Activated CD4-positive, alpha-beta memory T cell treated with anti-CD3 and anti-CD28 coated beads for 36 hours (primary cell): ENCODE results near the gene SMC5. TPM values are rescaled to one million over a fixed set of nuclear protein-coding genes. Genes with fewer than 3 reads are reported as not detected.
"Not testable (repeated sequence)": the region's sequence is repeated elsewhere in the genome, so short reads cannot be mapped to it uniquely, and the experiment has no call there.

Source experiments
- CTCF ChIA-PET: fragments of 350-600 bp; sonication (Branson Sonifier 250); formaldehyde crosslinking; loops from one replicate; lab custom pipeline; 2021; ENCODE audit warnings: antibody characterized with exemption, inconsistent platforms; lab: Charles Lee
- POLR2A ChIA-PET: fragments of 350-600 bp; sonication (Branson Sonifier 250); formaldehyde crosslinking; loops from one replicate; lab custom pipeline; 2021; ENCODE audit warnings: antibody characterized with exemption; lab: Charles Lee
- DNase-seq: peaks from one replicate; pipeline ENCODE4 v3.0.0-alpha.2; 2020
- H3K27ac Mint-ChIP-seq: one replicate; pipeline ENCODE4 v1.8.0; 2021; ENCODE audit warnings: mixed read lengths
- H3K27me3 Mint-ChIP-seq: one replicate; pipeline ENCODE4 v1.8.0; 2021; ENCODE audit warnings: mixed read lengths
- H3K36me3 Mint-ChIP-seq: one replicate; pipeline ENCODE4 v1.8.0; 2021; ENCODE audit warnings: mixed read lengths
- H3K4me1 Mint-ChIP-seq: one replicate; pipeline ENCODE4 v1.8.0; 2021; ENCODE audit warnings: low read depth, mixed read lengths
- H3K4me3 Mint-ChIP-seq: one replicate; pipeline ENCODE4 v1.8.0; 2021; ENCODE audit warnings: mild to moderate bottlenecking, mixed read lengths
- H3K9me3 Mint-ChIP-seq: one replicate; pipeline ENCODE4 v1.8.0; 2021; ENCODE audit warnings: mixed read lengths
- intact Hi-C: fragments of 100-400 bp; cut with micrococcal nuclease; formaldehyde crosslinking; loops from one replicate; pipeline ENCODE4 v1.15.1; 2023
- total RNA-seq, 2 experiments: library from RNA; stranded (reverse); gene quantifications; one replicate each; pipeline ENCODE4 v1.2.3, GENCODE V29; 2021

Gene SMC5
- total RNA-seq, 2 experiments from 2014 or later: 32.0 to 34.1 TPM

DNA sequence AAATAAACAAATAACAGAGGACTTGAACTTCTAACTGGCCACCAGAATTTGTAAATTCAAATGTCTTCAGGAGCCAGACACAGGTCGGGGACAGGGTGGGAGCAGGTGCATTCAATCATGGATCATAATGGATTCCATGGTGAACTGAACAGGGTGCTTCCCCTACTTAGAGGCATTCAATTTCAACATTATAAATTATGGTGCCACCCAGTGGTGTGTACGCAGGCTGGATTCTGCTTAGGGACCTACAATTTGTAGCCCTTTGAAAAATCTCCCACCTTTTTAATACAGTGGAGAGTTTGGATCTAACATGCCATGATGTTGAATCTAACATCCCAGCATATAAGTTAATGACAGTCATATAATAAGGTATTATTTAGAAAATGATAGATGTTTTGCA is 133.4 kb downstream of the SMC5 start:
- Mint-ChIP-seq H3K4me3 (no peak overlapping the region), H3K27me3 (no peaks in the 10 kb centered on the region), H3K36me3 (peaks cover 12% of the 10 kb centered on the region), H3K4me1 (peaks cover 78% of the 10 kb centered on the region), H3K9me3 (no peaks in the 10 kb centered on the region), H3K27ac (no peak overlapping the region)
- CTCF ChIA-PET: interaction anchor here (1.5 to 2.5 kb wide), 4 partner anchors 10 to 210 kb away, joined by 5 to 18 read pairs (median 12); no protein-coding TSS in a partner anchor
- POLR2A ChIA-PET: interaction anchor here (1.4 kb wide), 1 partner anchor 27 kb away, joined by 4 read pairs; no protein-coding TSS in a partner anchor
- intact Hi-C loops: no loop called here
- DNase-seq: no peak

DNA sequence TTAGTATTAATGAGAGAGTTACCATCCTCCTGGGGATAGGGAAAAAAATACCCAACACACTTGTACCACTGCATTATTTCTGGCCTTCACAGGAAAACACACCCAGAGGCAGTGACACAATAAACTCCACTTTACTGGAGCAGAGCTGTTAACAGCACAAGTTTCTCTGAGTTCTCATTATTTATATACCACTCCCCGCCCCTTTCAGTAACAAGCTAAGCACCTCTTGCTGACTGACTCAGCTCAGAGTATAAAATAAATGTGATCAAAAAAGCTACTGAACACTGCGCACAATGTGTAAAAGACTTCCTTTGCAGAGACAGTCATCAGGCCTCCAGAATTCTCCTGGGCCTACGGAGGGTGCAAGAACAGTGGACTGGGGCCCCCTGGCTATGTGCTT is 134.1 kb downstream of the SMC5 start:
- no peak overlapping the region for H3K27ac Mint-ChIP-seq
- POLR2A ChIA-PET: interaction anchor here (1.6 kb wide), 1 partner anchor 18 kb away, joined by 3 read pairs; no protein-coding TSS in a partner anchor
- no peak for DNase-seq
- H3K4me3 Mint-ChIP-seq: no peak overlapping the region
- H3K9me3 Mint-ChIP-seq: no peaks in the 10 kb centered on the region
- CTCF ChIA-PET: interaction anchor here (0.9 to 2.3 kb wide), 4 partner anchors 12 to 170 kb away, joined by 3 to 14 read pairs (median 4); no protein-coding TSS in a partner anchor
- H3K4me1 Mint-ChIP-seq: peaks cover 79% of the 10 kb centered on the region
- no peaks in the 10 kb centered on the region for H3K27me3 Mint-ChIP-seq
- intact Hi-C loops: no loop called here
- peaks cover 7% of the 10 kb centered on the region for H3K36me3 Mint-ChIP-seq

DNA sequence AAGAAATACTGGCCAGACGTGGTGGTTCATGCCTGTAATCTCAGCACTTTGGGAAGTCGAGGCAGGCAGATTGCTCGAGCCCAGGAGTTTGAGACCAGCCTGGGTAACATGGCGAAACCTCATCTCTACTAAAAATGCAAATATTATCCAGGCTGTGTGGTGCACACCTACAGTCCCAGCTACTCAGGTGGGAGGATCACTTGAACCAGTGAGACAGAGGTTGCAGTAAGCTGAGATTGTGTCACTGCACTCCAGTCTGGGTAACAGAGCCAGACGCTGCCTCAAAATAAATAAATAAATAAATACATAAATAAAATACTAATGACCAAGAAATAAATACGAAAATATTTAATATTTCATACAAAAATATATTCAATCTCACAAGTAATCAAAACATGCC is 136.9 kb downstream of the SMC5 start:
- POLR2A ChIA-PET: no interaction called here
- Mint-ChIP-seq H3K9me3 (no peaks in the 10 kb centered on the region), H3K4me3 (no peak overlapping the region), H3K27me3 (no peaks in the 10 kb centered on the region), H3K27ac (no peak overlapping the region), H3K36me3 (no peaks in the 10 kb centered on the region), H3K4me1 (peaks cover 86% of the 10 kb centered on the region)
- CTCF ChIA-PET: no interaction called here
- DNase-seq: no peak
- intact Hi-C loops: loop anchor here (5.0 kb wide), 1 partner anchor 207 kb away; no protein-coding TSS in a partner anchor

DNA sequence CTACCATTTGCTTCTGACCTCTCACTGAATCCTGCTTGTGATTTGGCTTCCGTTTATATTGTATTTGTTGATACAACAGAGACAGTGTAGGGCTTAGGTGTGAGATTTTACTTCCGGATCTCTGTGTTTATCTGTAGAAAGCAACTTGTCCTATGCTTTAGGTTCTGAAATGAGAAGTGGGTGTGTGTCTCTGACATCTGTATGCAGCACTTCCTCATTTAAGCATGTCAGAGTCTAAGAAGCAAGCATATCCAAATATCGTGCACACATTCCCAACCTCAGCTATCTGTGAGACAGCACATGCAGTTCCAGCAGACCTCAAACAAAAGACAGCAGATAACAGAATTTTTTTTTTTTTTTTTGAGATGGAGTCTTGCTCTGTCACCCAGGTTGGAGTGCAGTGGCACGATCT is 139.4 kb downstream of the SMC5 start:
- Mint-ChIP-seq H3K27me3 (no peaks in the 10 kb centered on the region), H3K4me1 (peaks cover 72% of the 10 kb centered on the region), H3K27ac (peak overlapping the region; percentile 79), H3K9me3 (no peaks in the 10 kb centered on the region), H3K36me3 (no peaks in the 10 kb centered on the region), H3K4me3 (peak overlapping the region; percentile 48)
- ChIA-PET POLR2A (no interaction called here), CTCF (interaction anchor here (1.0 kb wide), 1 partner anchor 204 kb away, joined by 3 read pairs; no protein-coding TSS in a partner anchor)
- no peak for DNase-seq
- intact Hi-C loops: loop anchor here (2.0 to 5.0 kb wide), 3 partner anchors 15 to 204 kb away; no protein-coding TSS in a partner anchor

DNA sequence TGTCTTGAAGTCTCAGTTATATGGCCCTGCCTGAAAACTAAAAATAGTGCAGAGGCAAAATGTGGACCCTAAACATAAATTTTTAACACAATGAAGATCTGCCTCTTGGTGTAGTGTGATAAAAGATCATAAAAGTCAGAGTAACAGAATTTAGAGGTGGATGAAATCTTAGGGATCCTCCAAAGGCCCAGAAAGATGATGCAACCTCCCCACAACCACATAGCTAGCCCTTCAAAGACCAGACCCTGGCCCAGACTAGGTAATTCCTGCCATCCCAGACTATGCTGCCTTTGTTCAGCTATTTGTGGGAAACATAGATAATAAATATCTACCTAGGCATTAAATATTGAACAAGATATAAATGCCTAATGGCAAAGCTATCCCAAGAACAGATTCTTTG is 140.4 kb downstream of the SMC5 start:
- H3K27me3 Mint-ChIP-seq: no peaks in the 10 kb centered on the region
- no peak for DNase-seq
- no peaks in the 10 kb centered on the region for H3K9me3 Mint-ChIP-seq
- peak overlapping the region; percentile 79 for H3K27ac Mint-ChIP-seq
- POLR2A ChIA-PET: interaction anchor here (0.7 to 2.2 kb wide), 2 partner anchors 9 to 12 kb away, joined by 3 to 5 read pairs; no protein-coding TSS in a partner anchor
- peaks cover 74% of the 10 kb centered on the region for H3K4me1 Mint-ChIP-seq
- H3K4me3 Mint-ChIP-seq: no peak overlapping the region
- intact Hi-C loops: loop anchor here (2.0 to 5.0 kb wide), 3 partner anchors 14 to 203 kb away; no protein-coding TSS in a partner anchor
- CTCF ChIA-PET: interaction anchor here (1.0 to 1.6 kb wide), 4 partner anchors 56 to 204 kb away, joined by 3 to 4 read pairs (median 3); no protein-coding TSS in a partner anchor
- no peaks in the 10 kb centered on the region for H3K36me3 Mint-ChIP-seq

DNA sequence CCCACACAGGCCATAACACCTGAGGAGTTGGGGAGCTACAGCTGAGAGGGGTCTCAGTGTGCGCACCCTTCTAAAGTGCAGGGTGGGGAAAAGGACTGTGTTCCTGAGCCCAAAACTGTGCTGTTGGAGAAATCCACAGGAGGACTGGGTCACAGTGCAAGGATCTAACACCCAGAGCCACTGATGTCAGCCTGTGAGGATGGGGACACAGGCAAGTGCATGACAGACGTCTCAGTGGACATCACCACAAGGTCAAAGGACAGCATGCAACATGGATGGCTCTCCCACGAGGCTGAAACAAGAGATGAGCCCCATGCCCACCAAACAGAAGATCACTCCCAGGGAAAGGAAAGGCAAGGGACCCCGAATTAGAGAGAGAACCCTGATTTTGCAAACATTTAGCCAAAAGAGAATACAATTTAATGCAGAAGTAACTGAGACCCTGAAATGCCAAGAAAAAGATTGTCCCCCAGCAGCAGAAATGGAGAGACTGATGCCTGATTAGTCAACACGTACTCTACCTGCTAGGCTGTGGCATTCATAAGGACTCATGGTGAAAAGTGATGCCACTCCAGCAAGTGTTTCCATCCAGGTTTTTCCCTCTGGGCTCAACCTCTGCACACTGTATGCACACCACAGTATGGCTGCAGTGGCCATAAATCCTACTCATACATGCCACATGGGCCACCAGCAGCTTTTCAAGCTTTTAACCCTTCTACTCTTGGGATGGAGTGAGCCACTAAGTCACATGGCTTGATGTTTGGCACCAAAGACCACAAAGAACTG is 141.5 kb downstream of the SMC5 start:
- CTCF ChIA-PET: interaction anchor here (1.0 to 1.6 kb wide), 3 partner anchors 57 to 202 kb away, joined by 3 to 4 read pairs (median 3); no protein-coding TSS in a partner anchor
- no peak overlapping the region for H3K4me3 Mint-ChIP-seq

DNA sequence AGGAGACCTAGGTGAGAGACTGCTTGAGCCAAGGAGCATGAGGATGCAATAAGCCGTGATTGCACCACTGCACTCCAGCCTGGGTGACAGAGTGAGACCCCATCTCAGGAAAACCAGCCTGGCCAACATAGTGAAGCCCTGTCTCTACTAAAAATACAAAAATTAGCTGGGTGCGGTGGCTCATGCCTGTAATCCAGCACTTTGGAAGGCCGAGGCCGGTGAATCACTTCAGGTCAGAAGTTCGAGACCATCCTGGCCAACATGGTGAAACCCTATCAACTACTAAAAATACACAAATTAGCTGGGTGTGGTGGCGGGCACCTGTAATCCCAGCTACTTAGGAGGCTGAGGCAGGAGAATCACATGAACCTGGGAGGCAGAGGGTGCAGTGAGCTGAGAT is 142.5 kb downstream of the SMC5 start:
- H3K9me3 Mint-ChIP-seq, DNase-seq, H3K27ac Mint-ChIP-seq, intact Hi-C loops, H3K27me3 Mint-ChIP-seq, H3K36me3 Mint-ChIP-seq, H3K4me3 Mint-ChIP-seq: not testable (repeated sequence)
- peaks cover 78% of the 10 kb centered on the region for H3K4me1 Mint-ChIP-seq
- ChIA-PET POLR2A (interaction anchor here (1.1 to 2.2 kb wide), 2 partner anchors 10 to 11 kb away, joined by 3 to 5 read pairs; no protein-coding TSS in a partner anchor), CTCF (interaction anchor here (1.2 kb wide), 1 partner anchor 10 kb away, joined by 5 read pairs; no protein-coding TSS in a partner anchor)

More for the DNA sequence above, 141.5 kb downstream of the SMC5 start:
- no peak for DNase-seq
- H3K27me3 Mint-ChIP-seq: no peaks in the 10 kb centered on the region
- POLR2A ChIA-PET: interaction anchor here (1.1 to 2.2 kb wide), 2 partner anchors 11 to 12 kb away, joined by 3 to 5 read pairs; no protein-coding TSS in a partner anchor
- no peaks in the 10 kb centered on the region for H3K36me3 Mint-ChIP-seq
- intact Hi-C loops: no loop called here
- H3K4me1 Mint-ChIP-seq: peaks cover 73% of the 10 kb centered on the region
- H3K27ac Mint-ChIP-seq: peak overlapping the region; percentile 79
- no peaks in the 10 kb centered on the region for H3K9me3 Mint-ChIP-seq

DNA sequence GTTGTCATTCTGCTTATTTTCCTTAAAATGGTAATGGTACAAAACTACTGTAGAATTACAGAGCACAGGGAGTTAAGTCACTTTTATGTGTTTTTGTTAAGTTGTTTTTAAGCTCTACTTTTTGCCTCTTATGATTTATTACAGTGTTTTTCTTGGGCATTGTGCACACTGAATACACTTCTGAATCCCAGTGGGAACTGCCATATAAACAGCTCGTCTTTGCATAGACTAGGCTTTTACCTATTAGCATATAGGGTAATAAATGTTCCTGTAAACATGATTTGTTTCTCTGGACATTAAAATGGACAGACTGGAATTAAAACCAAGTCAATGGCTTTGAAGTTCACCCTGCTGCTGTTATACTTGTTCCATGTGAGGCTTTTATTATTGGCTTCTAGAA is 143.4 kb downstream of the SMC5 start:
- ChIA-PET CTCF (interaction anchor here (1.2 kb wide), 1 partner anchor 11 kb away, joined by 5 read pairs; no protein-coding TSS in a partner anchor), POLR2A (interaction anchor here (0.6 to 0.8 kb wide), 2 partner anchors 11 to 72 kb away, joined by 3 to 4 read pairs; no protein-coding TSS in a partner anchor)
- Mint-ChIP-seq H3K4me3 (no peak overlapping the region), H3K4me1 (peaks cover 82% of the 10 kb centered on the region), H3K27ac (peak overlapping the region; percentile 45), H3K27me3 (no peaks in the 10 kb centered on the region), H3K36me3 (no peaks in the 10 kb centered on the region), H3K9me3 (no peaks in the 10 kb centered on the region)
- DNase-seq: no peak
- intact Hi-C loops: no loop called here

DNA sequence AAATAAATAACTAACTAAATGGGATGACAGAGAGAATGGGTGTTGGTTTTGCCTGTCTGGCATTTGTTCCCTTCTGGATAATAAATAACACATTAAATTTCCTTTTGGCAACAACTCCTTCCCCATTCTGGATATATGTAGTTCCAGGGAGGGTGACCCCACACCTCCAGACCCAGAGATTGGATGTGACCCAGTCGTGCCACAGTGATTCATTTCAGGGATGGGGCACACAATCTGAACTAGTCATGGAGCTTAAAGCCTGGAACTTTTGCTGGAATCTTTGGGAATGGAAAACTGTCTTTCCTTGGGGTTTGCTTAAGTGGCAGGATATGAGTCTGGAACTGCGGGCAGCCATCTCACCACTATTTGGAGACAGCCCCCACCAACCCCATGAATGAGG is 144.4 kb downstream of the SMC5 start:
- CTCF ChIA-PET: interaction anchor here (1.0 to 3.0 kb wide), 2 partner anchors 10 to 199 kb away, joined by 3 to 14 read pairs; no protein-coding TSS in a partner anchor
- Mint-ChIP-seq H3K27ac (peak overlapping the region; percentile 73), H3K36me3 (no peaks in the 10 kb centered on the region), H3K4me3 (no peak overlapping the region), H3K9me3 (no peaks in the 10 kb centered on the region), H3K27me3 (no peaks in the 10 kb centered on the region), H3K4me1 (peaks cover 82% of the 10 kb centered on the region)
- intact Hi-C loops: no loop called here
- POLR2A ChIA-PET: interaction anchor here (0.8 to 2.2 kb wide), 3 partner anchors 9 to 16 kb away, joined by 3 to 5 read pairs (median 4); no protein-coding TSS in a partner anchor
- no peak for DNase-seq

DNA sequence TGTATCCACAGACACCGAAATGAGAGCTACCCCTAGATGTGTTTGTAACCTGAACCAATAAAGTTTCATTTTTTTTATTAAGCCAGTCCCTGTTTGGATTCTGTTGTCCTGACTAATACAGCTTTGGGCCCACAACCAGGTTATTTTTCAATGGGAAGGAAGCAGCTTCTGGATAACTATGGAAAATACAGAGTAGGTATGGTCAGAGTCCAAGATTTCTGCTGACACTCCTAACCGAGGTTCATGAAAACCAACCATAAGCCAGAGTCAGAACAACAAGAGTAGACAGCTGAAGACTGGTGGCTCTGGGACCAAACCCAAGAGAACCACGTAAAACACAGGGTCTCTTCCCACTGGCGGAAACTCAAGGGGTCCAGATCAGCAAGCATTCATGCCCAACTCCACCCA is 144.8 kb downstream of the SMC5 start:
- peaks cover 84% of the 10 kb centered on the region for H3K4me1 Mint-ChIP-seq
- POLR2A ChIA-PET: interaction anchor here (1.0 to 2.2 kb wide), 2 partner anchors 8 to 15 kb away, joined by 3 to 5 read pairs; no protein-coding TSS in a partner anchor
- H3K27ac Mint-ChIP-seq: peak overlapping the region; percentile 73
- H3K27me3 Mint-ChIP-seq: no peaks in the 10 kb centered on the region
- no peak for DNase-seq
- H3K36me3 Mint-ChIP-seq: no peaks in the 10 kb centered on the region
- H3K9me3 Mint-ChIP-seq: no peaks in the 10 kb centered on the region
- no peak overlapping the region for H3K4me3 Mint-ChIP-seq
- CTCF ChIA-PET: interaction anchor here (1.0 to 3.0 kb wide), 2 partner anchors 10 to 199 kb away, joined by 3 to 14 read pairs; no protein-coding TSS in a partner anchor
- intact Hi-C loops: no loop called here

DNA sequence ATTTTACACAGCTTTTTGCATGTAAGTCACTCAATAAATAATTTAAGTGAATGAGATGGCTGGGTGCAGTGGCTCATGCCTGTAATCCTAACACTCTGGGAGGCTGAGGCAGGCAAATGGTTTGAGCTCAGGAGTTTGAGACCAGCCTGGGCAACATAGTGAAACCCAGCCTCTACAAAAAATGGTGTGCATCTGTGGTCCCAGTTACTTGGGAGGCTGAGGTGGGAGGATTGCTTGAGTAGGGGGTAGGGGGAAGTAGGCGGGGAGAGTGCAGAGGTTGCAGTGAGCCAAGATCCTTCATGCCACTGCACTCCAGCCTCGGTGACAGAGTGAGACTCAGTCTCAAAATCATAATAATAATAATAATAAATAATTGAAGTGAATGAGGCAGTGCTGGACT is 145.5 kb downstream of the SMC5 start:
- CTCF ChIA-PET: interaction anchor here (1.0 to 3.0 kb wide), 3 partner anchors 11 to 198 kb away, joined by 3 to 14 read pairs (median 11); no protein-coding TSS in a partner anchor
- H3K4me3 Mint-ChIP-seq: no peak overlapping the region

More for the DNA sequence above, 145.5 kb downstream of the SMC5 start:
- Mint-ChIP-seq H3K27me3 (no peaks in the 10 kb centered on the region), H3K9me3 (no peaks in the 10 kb centered on the region), H3K27ac (peak overlapping the region; percentile 60), H3K4me1 (peaks cover 79% of the 10 kb centered on the region), H3K36me3 (no peaks in the 10 kb centered on the region)
- POLR2A ChIA-PET: interaction anchor here (1.0 to 2.2 kb wide), 2 partner anchors 10 to 15 kb away, joined by 3 to 5 read pairs; partner anchors contain the start of gene KLF9
- DNase-seq: no peak
- intact Hi-C loops: no loop called here
